HG03457 (cell line): Measurements from ENCODE around the gene ARPC1A.
"Not testable (repeated sequence)": the region's sequence is repeated elsewhere in the genome, so short reads cannot be mapped to it uniquely, and the experiment has no call there.

Source experiments
- ATAC-seq: cut with Tn5 transposase; IDR thresholded peaks from one replicate; pipeline ENCODE4 v1.9.1; 2021; ENCODE audit warnings: moderate number of reproducible peaks; ENCODE audit not compliant: unreplicated experiment

The ARPC1A gene

DNA sequence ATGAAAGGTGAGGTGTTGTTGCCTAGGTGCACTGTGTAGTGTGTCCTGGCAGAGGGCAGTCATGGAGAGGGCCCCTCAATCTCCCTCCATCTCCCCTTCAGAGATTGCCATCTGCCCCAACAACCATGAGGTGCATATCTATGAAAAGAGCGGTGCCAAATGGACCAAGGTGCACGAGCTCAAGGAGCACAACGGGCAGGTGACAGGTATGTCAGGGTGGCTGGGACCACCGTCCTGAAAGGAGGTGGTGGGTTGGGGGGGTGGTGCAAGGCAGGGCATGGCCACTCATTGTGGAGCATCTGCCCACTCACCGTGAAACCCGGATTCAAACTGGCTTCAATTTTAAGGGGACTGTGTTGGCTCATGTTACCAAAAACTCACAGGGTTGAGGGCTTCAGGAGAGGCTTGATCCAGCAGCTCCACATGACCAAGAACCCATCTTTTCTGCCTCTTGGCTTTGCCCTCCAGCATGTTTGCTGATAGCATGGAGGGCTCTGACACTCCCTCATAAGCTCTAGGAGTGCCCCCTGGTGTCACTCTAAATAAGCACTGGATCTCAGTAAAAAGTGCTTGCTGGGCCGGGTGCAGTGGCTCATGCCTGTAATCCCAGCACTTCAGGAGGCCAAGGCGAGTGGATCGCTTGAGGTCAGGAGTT lies 61.0 kb downstream of the ARPC1A start:
- no peak for ATAC-seq

DNA sequence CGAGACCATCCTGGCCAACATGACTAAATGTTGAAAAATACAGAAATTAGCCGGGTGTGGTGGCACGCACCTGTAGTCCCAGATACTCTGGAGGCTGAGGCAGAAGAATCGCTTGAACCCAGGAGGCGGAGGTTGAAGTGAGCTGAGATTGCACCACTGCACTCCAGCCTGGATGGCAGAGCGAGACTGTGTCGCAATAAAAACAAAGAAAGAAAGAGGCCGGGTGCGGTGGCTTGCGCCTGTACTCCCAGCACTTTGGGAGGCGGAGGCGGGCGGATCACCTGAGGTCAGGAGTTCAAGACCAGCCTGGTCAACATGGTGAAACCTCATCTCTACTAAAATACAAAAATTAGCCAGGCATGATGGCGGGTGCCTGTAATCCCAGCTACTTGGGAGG lies 61.5 kb downstream of the ARPC1A start:
- not testable (repeated sequence) for ATAC-seq

GRCh38 chr7:99387912-99388311 lies 62.2 kb downstream of the ARPC1A start:
- ATAC-seq: no peak

DNA sequence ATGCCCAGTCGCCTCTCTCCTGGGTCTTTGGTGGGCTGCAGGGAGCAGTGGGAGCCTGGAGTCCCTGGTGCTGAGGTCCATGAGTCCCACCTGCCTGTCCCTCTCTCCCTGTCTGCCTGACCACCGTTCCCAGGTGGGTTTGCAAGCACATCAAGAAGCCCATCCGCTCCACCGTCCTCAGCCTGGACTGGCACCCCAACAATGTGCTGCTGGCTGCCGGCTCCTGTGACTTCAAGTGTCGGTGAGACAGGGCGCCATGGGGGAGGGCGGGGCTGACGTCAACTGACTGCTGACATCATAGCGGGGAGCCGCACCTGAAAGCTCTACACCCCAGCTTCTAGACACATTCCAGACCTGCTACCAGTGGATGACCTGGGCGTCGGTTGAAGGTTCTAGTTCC lies 64.1 kb downstream of the ARPC1A start:
- ATAC-seq: no peak

GRCh38 chr7:99390941-99391602 lies 65.4 kb downstream of the ARPC1A start:
- no peak for ATAC-seq

DNA sequence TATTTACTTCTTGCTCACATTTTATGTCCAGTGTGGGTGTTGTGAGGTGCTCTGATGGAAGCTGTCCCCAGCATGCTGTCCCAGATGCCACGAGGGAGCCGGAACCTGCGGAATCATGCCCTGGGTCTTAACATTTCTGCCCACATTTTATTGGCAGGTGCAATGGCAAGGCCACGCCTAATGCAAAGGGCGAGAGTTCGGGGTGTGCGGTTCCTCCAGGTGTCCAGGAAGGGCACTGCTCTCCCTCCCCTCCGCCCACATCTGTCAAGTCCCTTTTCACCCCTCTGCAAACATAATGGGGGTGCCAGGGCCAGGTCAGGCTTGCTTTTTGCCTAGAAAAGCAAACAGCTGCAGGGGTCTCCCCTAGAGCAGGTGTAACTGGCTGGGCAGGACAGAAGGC lies 66.3 kb downstream of the ARPC1A start:
- no peak for ATAC-seq

DNA sequence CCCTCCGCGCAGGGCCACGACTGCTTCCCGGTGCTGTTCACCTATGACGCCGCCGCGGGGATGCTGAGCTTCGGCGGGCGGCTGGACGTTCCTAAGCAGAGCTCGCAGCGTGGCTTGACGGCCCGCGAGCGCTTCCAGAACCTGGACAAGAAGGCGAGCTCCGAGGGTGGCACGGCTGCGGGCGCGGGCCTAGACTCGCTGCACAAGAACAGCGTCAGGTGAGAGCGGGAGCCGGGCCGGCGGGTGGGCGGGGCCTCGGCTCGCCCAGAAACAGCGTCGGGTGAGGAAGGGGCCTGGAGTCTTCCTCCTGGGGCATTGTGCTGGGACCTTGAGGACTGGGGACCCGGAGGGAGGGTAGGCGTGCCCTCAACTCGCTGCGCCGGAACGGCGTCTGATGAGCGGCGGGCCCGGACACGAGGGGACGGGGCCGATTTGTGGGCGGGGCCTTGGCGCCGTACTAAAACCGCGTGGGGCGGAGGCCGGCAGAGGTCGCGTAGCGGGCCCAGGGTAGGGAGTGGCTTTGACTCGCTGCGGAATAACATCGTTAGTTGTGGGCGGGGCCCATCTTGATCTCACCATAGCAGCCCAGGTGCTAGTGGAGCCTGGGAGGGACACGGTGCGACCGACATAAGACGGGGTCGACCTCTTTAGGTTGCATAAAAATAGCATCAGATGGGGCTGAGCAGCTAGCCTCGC lies 67.1 kb downstream of the ARPC1A start:
- ATAC-seq: no peak

- ATAC-seq: no peak
Measured at GRCh38 chr7:99393355-99394187, 67.9 kb downstream of the ARPC1A start.

- no peak for ATAC-seq
Measured at GRCh38 chr7:99394188-99394502, 68.4 kb downstream of the ARPC1A start.

GRCh38 chr7:99395616-99396327 lies 70.1 kb downstream of the ARPC1A start:
- ATAC-seq: no peak

DNA sequence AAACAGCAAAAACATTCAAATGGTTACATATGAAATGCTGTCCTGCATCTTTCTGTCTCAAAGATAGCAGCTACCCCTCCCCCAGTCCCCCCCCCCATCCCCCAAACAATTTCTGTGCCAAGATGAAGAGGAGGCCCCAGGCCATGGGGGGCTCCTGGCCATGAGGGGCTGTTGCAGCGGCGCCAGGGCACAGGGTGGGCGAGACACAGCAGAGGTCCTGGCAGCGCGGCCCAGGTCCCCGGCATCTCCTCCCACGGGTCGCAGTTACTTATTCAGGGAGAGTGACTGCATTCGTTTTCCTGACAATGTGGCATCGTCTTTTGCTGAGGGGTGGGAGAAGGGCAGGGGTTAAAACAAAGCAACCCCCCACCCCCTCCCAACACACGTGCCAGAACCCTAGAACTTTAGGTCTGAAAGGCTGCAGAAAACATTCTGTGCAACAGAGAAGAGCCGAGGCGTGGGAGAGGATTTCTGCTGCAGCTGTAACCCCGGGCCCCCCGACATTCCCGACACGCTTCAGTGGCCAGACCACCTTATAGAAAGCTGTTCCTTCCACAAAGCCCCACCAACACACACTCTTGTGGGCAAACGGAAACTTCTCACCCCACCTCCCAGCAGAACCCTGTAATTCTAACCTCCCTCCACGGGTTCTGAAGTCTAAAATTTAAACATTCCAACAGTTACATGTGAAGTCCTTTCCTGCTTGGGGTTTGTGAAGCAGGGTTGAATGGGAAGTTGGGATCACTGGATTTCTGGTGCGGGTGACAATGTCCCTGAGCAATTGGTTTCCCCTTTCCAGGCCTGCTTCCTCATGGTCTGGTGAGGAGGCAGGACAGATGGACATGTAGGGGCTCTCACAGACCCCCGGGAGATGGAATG lies 71.0 kb downstream of the ARPC1A start:
- no peak for ATAC-seq

- no peak for ATAC-seq
Measured at GRCh38 chr7:99397297-99397983, 71.7 kb downstream of the ARPC1A start.

GRCh38 chr7:99398891-99399445 lies 73.3 kb downstream of the ARPC1A start:
- ATAC-seq: no peak

GRCh38 chr7:99399597-99399996 lies 73.9 kb downstream of the ARPC1A start:
- no peak for ATAC-seq

DNA sequence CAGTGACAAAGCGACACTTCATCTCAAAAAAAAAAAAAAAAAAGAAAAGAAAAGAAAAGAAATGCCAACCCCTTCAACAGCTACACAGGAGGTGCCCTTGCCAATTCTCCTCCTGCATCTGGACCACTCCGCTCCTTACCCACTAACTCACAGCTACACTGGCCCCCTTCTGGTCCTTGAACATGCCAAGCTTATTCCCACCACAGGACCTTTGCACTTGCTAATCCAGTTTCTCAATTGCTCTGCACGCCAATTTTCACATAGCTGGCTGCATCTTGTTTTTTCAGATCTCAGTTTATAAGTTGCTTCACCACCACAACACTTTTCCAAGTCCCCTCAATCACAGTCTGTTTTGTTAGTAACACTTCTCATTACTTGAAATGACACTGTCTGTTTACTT lies 77.2 kb downstream of the ARPC1A start:
- ATAC-seq: no peak

- ATAC-seq: no peak
Measured at GRCh38 chr7:99403764-99404163, 78.1 kb downstream of the ARPC1A start.

- ATAC-seq: no peak
Measured at GRCh38 chr7:99404235-99404976, 78.7 kb downstream of the ARPC1A start.

- no peak for ATAC-seq
Measured at GRCh38 chr7:99404977-99405320, 79.3 kb downstream of the ARPC1A start.
